ENCODE results near the gene SPATS2L.
"Not testable (repeated sequence)": the region's sequence is repeated elsewhere in the genome, so short reads cannot be mapped to it uniquely, and the experiment has no call there.

The SPATS2L gene

GRCh38 chr2:200320344-200320743, 13.9 kb downstream of the SPATS2L start:
- DNase-seq (ENCODE audit: low read depth in 2 of 2): no peak

GRCh38 chr2:200320991-200321390, 14.5 kb downstream of the SPATS2L start:
- DNase-seq (ENCODE audit: low read depth in 2 of 2): no peak

- no peak for DNase-seq (ENCODE audit: low read depth in 2 of 2)
Measured at GRCh38 chr2:200321780-200322534, 15.5 kb downstream of the SPATS2L start.

- DNase-seq (ENCODE audit: low read depth in 2 of 2): no peak
Measured at GRCh38 chr2:200322607-200323006, 16.1 kb downstream of the SPATS2L start.

GRCh38 chr2:200324362-200324761, 17.9 kb downstream of the SPATS2L start:
- DNase-seq (ENCODE audit: low read depth in 2 of 2): no peak

- DNase-seq (ENCODE audit: low read depth in 2 of 2): no peak
Measured at GRCh38 chr2:200329384-200329783, 22.9 kb downstream of the SPATS2L start.

- DNase-seq (ENCODE audit: low read depth in 2 of 2): no peak
Measured at GRCh38 chr2:200329798-200330197, 23.3 kb downstream of the SPATS2L start.

- DNase-seq (ENCODE audit: low read depth in 2 of 2): no peak
Measured at GRCh38 chr2:200330351-200331060, 24.0 kb downstream of the SPATS2L start.

GRCh38 chr2:200331061-200331400, 24.5 kb downstream of the SPATS2L start:
- DNase-seq (ENCODE audit: low read depth in 2 of 2): no peak

- DNase-seq (ENCODE audit: low read depth in 2 of 2): no peak
Measured at GRCh38 chr2:200335657-200336056, 29.2 kb downstream of the SPATS2L start.

- no peak for DNase-seq (ENCODE audit: low read depth in 2 of 2)
Measured at GRCh38 chr2:200336980-200337615, 30.6 kb downstream of the SPATS2L start.

GRCh38 chr2:200337621-200338020, 31.1 kb downstream of the SPATS2L start:
- no peak for DNase-seq (ENCODE audit: low read depth in 2 of 2)

- no peak for DNase-seq (ENCODE audit: low read depth in 2 of 2)
Measured at GRCh38 chr2:200338692-200339091, 32.2 kb downstream of the SPATS2L start.

GRCh38 chr2:200340508-200341224, 34.2 kb downstream of the SPATS2L start:
- no peak for DNase-seq (ENCODE audit: low read depth in 2 of 2)

GRCh38 chr2:200341376-200341775, 34.9 kb downstream of the SPATS2L start:
- no peak for DNase-seq (ENCODE audit: low read depth in 2 of 2)

- no peak for DNase-seq (ENCODE audit: low read depth in 2 of 2)
Measured at GRCh38 chr2:200342235-200342634, 35.7 kb downstream of the SPATS2L start.

- DNase-seq (ENCODE audit: low read depth in 2 of 2): no peak
Measured at GRCh38 chr2:200342654-200343053, 36.2 kb downstream of the SPATS2L start.

GRCh38 chr2:200344202-200344601, 37.7 kb downstream of the SPATS2L start:
- DNase-seq (ENCODE audit: low read depth in 2 of 2): not testable (repeated sequence)

- no peak for DNase-seq (ENCODE audit: low read depth in 2 of 2)
Measured at GRCh38 chr2:200345975-200346374, 39.5 kb downstream of the SPATS2L start.

GRCh38 chr2:200347301-200347700, 40.8 kb downstream of the SPATS2L start:
- DNase-seq (ENCODE audit: low read depth in 2 of 2): no peak

GRCh38 chr2:200348897-200349563, 42.5 kb downstream of the SPATS2L start:
- no peak for DNase-seq (ENCODE audit: low read depth in 2 of 2)

GRCh38 chr2:200349868-200350267, 43.4 kb downstream of the SPATS2L start:
- no peak for DNase-seq (ENCODE audit: low read depth in 2 of 2)
